HUES48 (cell line): ENCODE data around the gene SELENOH.
"Not testable (repeated sequence)": the region's sequence is repeated elsewhere in the genome, so short reads cannot be mapped to it uniquely, and the experiment has no call there.

Experiments
- H3K27ac ChIP-seq: one replicate; pipeline ENCODE4 v1.7.0; 2013; ENCODE audit warnings: low read depth, low read length, inconsistent platforms
- H3K27me3 ChIP-seq: 2 replicates; pipeline ENCODE4 v1.6.1; 2013; ENCODE audit warnings: mild to moderate bottlenecking, low read length; ENCODE audit not compliant: control insufficient read depth, insufficient read depth
- H3K36me3 ChIP-seq: 2 replicates; pipeline ENCODE4 v1.6.1; 2013; ENCODE audit warnings: low read length; ENCODE audit not compliant: control insufficient read depth, insufficient read depth
- H3K4me1 ChIP-seq: 2 replicates; pipeline ENCODE4 v1.6.1; 2013; ENCODE audit warnings: mild to moderate bottlenecking, low read length; ENCODE audit not compliant: control insufficient read depth, insufficient read depth
- H3K4me3 ChIP-seq: 2 replicates; pipeline ENCODE4 v1.5.1; 2013; ENCODE audit warnings: mild to moderate bottlenecking, low read depth, low read length
- H3K9ac ChIP-seq: 2 replicates; pipeline ENCODE4 v1.6.1; 2013; ENCODE audit warnings: mild to moderate bottlenecking, low read depth, low read length, moderate library complexity
- H3K9me3 ChIP-seq: 2 replicates; pipeline ENCODE4 v1.6.1; 2013; ENCODE audit warnings: low read length; ENCODE audit not compliant: control insufficient read depth, insufficient read depth

Gene SELENOH

DNA sequence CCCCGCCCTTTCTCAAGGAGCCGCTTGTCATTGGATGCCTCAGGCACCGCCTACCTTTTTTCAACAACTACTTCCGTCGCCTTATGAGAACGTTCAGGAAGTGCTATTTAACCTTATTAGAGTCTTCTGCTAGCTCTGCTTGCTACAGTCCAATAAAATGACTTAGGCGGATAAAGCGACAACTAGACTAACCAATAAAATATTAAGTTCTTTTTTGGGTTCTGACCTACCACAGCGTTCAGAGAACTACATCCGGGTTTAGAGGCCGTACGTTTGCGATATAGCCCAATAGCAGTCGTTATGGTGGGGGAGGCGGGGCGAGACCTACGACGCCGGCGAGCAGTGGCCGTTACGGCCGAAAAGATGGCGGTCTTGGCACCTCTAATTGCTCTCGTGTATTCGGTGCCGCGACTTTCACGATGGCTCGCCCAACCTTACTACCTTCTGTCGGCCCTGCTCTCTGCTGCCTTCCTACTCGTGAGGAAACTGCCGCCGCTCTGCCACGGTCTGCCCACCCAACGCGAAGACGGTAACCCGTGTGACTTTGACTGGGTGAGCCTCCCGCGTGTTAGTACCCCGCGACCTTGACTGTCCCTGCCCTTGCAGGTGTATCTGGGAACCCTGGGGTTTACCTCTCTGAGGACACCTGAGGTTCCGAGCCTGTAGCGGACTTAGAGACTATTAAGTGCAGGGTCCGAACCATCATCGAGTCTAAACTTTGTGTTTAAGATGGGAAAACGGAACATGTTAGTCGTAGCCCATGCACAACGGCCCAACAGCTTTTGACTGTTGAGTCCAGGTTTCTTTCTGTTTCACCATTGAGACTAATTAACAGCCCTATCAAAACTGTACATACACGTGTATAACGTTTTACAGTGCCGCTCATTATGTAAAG lies 28.8 kb upstream of the SELENOH start, which contains the start of gene TMX2:
Gene TMX2 (plus strand): TSS at position 338 of the 895 bp plus-strand sequence. CDS start 26 bp downstream, at position 364.
- Histone ChIP-seq H3K27me3 (no peaks in the 10 kb centered on the region), H3K36me3 (0 out of 2 replicates have a peak, but pooled peaks cover 12% of the 10 kb centered on the region), H3K27ac (peak within 1 kb of the TSS; percentile 97), H3K9me3 (no peaks in the 10 kb centered on the region), H3K4me3 (peak within 1 kb of the TSS; percentile 97), H3K9ac (peak within 1 kb of the TSS; percentile 94), H3K4me1 (peaks cover 8% of the 10 kb centered on the region)

DNA sequence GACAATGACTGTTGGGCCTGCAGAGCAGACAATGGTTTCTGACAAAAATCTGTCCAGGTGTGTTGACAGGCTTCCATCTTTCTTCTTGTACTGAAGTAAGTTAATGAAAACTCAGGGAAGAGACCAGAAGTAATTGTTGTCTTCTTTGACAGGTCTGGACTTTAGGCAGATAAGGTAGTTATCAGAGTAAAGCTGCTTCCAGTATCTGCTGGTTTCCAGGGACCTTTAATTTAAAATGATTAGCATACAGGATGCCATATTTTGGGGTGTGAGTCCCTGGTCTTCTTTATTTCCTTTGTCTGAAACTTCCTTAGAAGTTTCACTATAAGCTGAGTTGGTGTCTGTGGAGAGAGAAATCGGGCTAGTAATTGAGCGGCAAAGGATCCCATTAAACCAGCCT lies 27.5 kb upstream of the SELENOH start:
- Histone ChIP-seq H3K9ac (no peak overlapping the region; the same call in 1 of the 2 replicates), H3K36me3 (peaks cover 16% of the 10 kb centered on the region), H3K27ac (no peak overlapping the region), H3K4me3 (peak overlapping the region; percentile 97), H3K9me3 (0 out of 2 replicates have a peak, but pooled peaks cover 4% of the 10 kb centered on the region), H3K27me3 (no peaks in the 10 kb centered on the region), H3K4me1 (peaks cover 8% of the 10 kb centered on the region)

DNA sequence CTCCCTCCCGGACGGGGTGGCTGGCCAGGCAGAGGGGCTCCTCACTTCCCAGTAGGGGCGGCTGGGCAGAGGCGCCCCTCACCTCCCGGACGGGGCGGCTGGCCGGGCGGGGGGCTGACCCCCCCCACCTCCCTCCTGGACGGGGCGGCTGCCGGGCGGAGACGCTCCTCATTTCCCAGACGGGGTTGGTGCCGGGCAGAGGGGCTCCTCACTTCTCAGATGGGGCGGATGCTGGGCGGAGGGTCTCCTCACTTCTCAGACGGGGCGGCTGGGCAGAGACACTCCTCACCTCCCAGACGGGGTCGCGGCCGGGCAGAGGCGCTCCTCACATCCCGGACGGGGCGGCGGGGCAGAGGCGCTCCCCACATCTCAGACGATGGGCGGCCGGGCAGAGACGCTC lies 24.6 kb upstream of the SELENOH start:
- not testable (repeated sequence) for H3K4me1 ChIP-seq, H3K9ac ChIP-seq, H3K27ac ChIP-seq, H3K4me3 ChIP-seq, H3K9me3 ChIP-seq, H3K27me3 ChIP-seq
- peaks cover 26% of the 10 kb centered on the region for H3K36me3 ChIP-seq

DNA sequence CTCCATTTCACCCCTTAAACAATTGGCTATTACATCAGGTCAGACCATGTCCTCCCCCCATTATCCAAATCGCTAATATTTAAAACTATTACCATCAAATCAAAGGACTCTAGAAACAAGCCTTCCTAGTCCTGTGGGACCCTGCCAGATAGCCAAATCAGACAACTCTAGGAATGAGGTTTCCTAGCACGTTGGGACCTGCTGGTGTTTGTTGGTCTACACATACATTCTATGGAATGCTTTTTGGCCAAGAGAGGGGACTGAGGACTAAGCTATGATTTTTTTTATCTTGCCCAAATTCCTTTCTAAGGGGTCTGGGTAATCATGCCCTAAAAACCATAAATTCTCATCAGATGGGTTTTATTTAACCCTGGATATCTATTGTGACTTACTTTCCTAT lies 14.1 kb upstream of the SELENOH start:
- Histone ChIP-seq H3K4me1 (peaks cover 14% of the 10 kb centered on the region), H3K36me3 (peaks cover 14% of the 10 kb centered on the region), H3K27ac (peak overlapping the region; percentile 17), H3K9ac (no peak overlapping the region), H3K9me3 (no peaks in the 10 kb centered on the region), H3K27me3 (no peaks in the 10 kb centered on the region), H3K4me3 (no peak overlapping the region)

DNA sequence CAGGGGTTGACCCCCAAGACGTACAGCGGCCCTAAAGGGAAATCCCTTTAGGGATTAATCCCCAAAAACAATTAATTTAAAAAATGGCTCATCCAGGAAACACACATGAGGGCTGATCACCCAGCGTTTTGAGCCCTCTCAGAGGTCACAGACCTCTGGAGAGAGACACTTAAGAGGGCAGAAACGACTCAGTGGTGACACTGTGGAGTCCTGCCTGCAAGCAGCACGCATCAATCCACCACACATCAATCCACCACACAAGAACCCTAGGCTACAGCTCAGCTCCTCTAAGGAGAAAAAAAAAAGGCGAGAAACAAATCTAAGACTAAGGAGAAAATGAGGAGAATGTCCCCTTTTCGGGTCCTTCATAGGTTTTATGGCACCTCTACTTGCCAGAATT lies 12.5 kb upstream of the SELENOH start:
- H3K9ac ChIP-seq = no peak overlapping the region
- no peaks in the 10 kb centered on the region for H3K27me3 ChIP-seq
- H3K4me1 ChIP-seq = peaks cover 14% of the 10 kb centered on the region
- peak overlapping the region; percentile 7 for H3K27ac ChIP-seq
- no peak overlapping the region for H3K4me3 ChIP-seq
- H3K9me3 ChIP-seq = no peaks in the 10 kb centered on the region
- peaks cover 11% of the 10 kb centered on the region for H3K36me3 ChIP-seq

DNA sequence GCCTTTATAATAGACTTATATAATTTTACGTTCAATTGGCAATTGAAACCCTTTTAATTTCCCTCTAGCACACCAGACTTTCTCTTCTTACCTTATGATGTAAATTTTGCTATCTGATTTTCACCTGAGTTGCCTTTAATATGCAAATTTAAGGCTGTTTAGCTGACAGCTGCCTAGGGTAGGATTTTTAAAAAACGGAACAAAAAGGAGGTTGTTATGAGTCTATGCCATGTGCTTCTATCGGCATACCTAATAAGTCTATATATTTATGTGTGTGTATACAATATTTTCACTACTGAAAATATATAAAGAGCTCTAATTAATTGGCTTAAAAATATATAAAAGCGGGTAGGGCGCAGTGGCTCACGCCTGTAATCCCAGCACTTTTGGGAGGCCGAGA lies 11.8 kb upstream of the SELENOH start:
- peaks cover 14% of the 10 kb centered on the region for H3K4me1 ChIP-seq
- H3K4me3 ChIP-seq = no peak overlapping the region
- H3K36me3 ChIP-seq = 0 out of 2 replicates have a peak, but pooled peaks cover 6% of the 10 kb centered on the region
- peak overlapping the region; percentile 7 for H3K27ac ChIP-seq
- no peak overlapping the region for H3K9ac ChIP-seq
- no peaks in the 10 kb centered on the region for H3K27me3 ChIP-seq
- no peaks in the 10 kb centered on the region for H3K9me3 ChIP-seq

DNA sequence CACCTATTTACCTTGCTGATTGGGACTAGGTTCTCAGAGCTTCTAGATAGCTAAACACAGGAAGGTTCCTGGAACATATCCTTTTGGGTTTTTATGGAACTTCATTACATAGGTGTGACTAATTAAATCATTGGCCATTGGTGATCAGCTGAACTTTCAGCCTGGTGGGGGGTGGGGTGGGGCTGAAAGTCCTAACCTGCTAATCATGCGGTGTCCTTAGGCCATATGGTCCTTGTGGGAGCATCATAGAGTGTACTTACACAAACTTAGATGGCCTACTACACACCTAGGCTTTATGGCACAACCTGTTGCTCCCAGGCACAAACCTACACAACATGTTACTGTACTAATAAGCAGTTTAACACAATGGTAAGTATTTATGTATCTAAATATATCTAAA lies 8.6 kb upstream of the SELENOH start:
- peaks cover 21% of the 10 kb centered on the region for H3K4me1 ChIP-seq
- H3K9ac ChIP-seq = no peak overlapping the region
- H3K36me3 ChIP-seq = peaks cover 11% of the 10 kb centered on the region
- no peaks in the 10 kb centered on the region for H3K27me3 ChIP-seq
- H3K9me3 ChIP-seq = no peaks in the 10 kb centered on the region
- H3K27ac ChIP-seq = no peak overlapping the region
- H3K4me3 ChIP-seq = no peak overlapping the region

- peak overlapping the region; percentile 60 for H3K27ac ChIP-seq
- H3K4me3 ChIP-seq = no peak overlapping the region
- H3K36me3 ChIP-seq = peaks cover 34% of the 10 kb centered on the region
- peaks cover 12% of the 10 kb centered on the region; the same call in 1 of the 2 replicates for H3K4me1 ChIP-seq
- no peaks in the 10 kb centered on the region for H3K27me3 ChIP-seq
- no peak overlapping the region for H3K9ac ChIP-seq
- no peaks in the 10 kb centered on the region for H3K9me3 ChIP-seq
Measured at GRCh38 chr11:57735619-57736298, 5.5 kb upstream of the SELENOH start.

DNA sequence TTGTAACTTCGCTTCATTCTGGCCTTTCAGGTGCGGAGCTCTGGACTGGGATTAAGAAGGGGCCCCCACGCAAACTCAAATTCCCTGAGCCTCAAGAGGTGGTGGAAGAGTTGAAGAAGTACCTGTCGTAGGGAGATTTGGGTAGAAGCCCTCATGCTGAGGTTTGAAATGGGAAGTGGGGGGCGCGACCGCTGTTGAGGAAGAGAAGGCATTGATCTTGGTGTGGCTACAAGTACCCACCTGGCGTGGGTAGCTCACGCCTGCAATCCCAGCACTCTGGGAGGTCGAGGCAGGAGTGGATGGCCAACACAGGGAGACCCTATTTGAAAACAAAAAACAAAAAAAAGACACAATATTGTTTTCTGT lies 779 bp downstream of the SELENOH start:
- Histone ChIP-seq H3K9ac (peak overlapping the region; percentile 93), H3K4me3 (peak overlapping the region; percentile 96), H3K36me3 (peaks cover 53% of the 10 kb centered on the region), H3K4me1 (0 out of 2 replicates have a peak, but pooled peaks cover 9% of the 10 kb centered on the region), H3K9me3 (no peaks in the 10 kb centered on the region), H3K27me3 (no peaks in the 10 kb centered on the region), H3K27ac (peak overlapping the region; percentile 83)

DNA sequence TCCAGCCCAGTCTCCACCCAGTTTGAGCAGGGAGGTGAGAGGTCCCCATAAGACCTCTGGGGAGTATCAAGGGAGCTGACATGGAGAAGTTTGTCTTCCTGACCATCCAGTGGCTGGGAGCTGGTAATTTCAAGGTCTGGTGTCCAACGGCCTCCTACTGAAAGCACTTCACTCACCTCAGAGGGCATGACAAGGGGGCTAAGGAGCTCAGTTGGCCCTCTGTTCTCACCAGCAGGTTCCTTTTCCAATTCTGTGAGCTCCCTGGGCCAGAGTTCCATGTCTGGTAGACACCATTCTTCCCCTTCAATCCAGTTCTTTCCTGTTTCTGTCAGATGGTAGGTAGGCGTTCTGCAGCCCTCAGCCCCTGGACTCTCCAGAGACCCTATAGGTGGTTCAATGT lies 3.1 kb downstream of the SELENOH start:
- Histone ChIP-seq H3K4me3 (no peak overlapping the region), H3K27me3 (no peaks in the 10 kb centered on the region), H3K36me3 (peaks cover 31% of the 10 kb centered on the region), H3K9ac (no peak overlapping the region), H3K4me1 (peaks cover 11% of the 10 kb centered on the region; the same call in 1 of the 2 replicates), H3K27ac (no peak overlapping the region), H3K9me3 (no peaks in the 10 kb centered on the region)

- Histone ChIP-seq H3K27me3 (no peaks in the 10 kb centered on the region), H3K9me3 (no peaks in the 10 kb centered on the region), H3K36me3 (peaks cover 24% of the 10 kb centered on the region), H3K27ac (no peak overlapping the region), H3K9ac (no peak overlapping the region), H3K4me1 (peaks cover 11% of the 10 kb centered on the region; the same call in 1 of the 2 replicates), H3K4me3 (no peak overlapping the region)
Measured at GRCh38 chr11:57745206-57745605, 3.9 kb downstream of the SELENOH start.
